A549 (cell line): ENCODE results near the gene FNIP2.

ENCODE experiments used
- CEBPB ChIP-seq, 2 experiments: fragments of >200 bp in 1 of 2; sonication (Bioruptor Twin) in 1 of 2; formaldehyde crosslinking in 1 of 2; IDR thresholded peaks; 2 replicates each; pipeline ENCODE4 v1.6.1; 2012 to 2016
- JUN ChIP-seq, 2 experiments: fragments of >200 bp; sonication (Bioruptor Twin); formaldehyde crosslinking; IDR thresholded peaks; 2 replicates in 1 of 2; 3 replicates in 1 of 2; pipeline ENCODE4 v1.6.1; 2016 to 2017
- JUNB ChIP-seq: fragments of >200 bp; sonication (Bioruptor Twin); formaldehyde crosslinking; IDR thresholded peaks from 2 replicates; pipeline ENCODE4 v1.6.1; 2016
- KDM1A ChIP-seq: fragments of 200-600 bp; sonication (generic); IDR thresholded peaks from 2 replicates; pipeline ENCODE4 v1.6.1; 2016; ENCODE audit warnings: low read depth, mild to moderate bottlenecking
- POLR2A ChIP-seq: IDR thresholded peaks from 2 replicates; pipeline ENCODE4 v1.6.1; 2012; ENCODE audit warnings: mild to moderate bottlenecking, low read length
- POLR2AphosphoS2 ChIP-seq: conservative IDR thresholded peaks from 2 replicates; pipeline ENCODE4 v1.6.1; 2012; ENCODE audit warnings: low read length, improper control_type of control experiment, inconsistent platforms
- RAD21 ChIP-seq, 2 experiments: fragments of >200 bp in 1 of 2; sonication (Bioruptor Twin) in 1 of 2; formaldehyde crosslinking in 1 of 2; IDR thresholded peaks in 1 of 2; conservative IDR thresholded peaks in 1 of 2; 2 replicates in 1 of 2; 3 replicates in 1 of 2; pipeline ENCODE4 v1.6.1; 2012 to 2018; ENCODE audit warnings: inconsistent platforms in 1 of 2
- RCOR1 ChIP-seq: fragments of 150-350 bp; IDR thresholded peaks from 2 replicates; pipeline ENCODE4 v1.6.1; 2014; ENCODE audit warnings: antibody characterized with exemption, low read length, low read depth
- ZFP36 ChIP-seq: fragments of 450-650 bp; IDR thresholded peaks from 2 replicates; pipeline ENCODE4 v1.6.1; 2014; ENCODE audit warnings: borderline replicate concordance; ENCODE audit not compliant: partially characterized antibody
- TF ChIP-seq, protein P1 (sequence below): fragments of >200 bp; sonication (Bioruptor Twin); formaldehyde crosslinking; IDR thresholded peaks from 3 replicates; pipeline ENCODE4 v1.5.1; 2016
- TF ChIP-seq, protein P2 (sequence below): fragments of 450-650 bp; IDR thresholded peaks from 2 replicates; pipeline ENCODE4 v1.6.1; 2014; ENCODE audit warnings: antibody characterized with exemption
- TF ChIP-seq, protein P3 (sequence below): fragments of 200-600 bp; sonication (generic); IDR thresholded peaks from 2 replicates; pipeline ENCODE4 v1.6.1; 2016; ENCODE audit warnings: antibody characterized with exemption, mild to moderate bottlenecking, moderate library complexity

DNA sequence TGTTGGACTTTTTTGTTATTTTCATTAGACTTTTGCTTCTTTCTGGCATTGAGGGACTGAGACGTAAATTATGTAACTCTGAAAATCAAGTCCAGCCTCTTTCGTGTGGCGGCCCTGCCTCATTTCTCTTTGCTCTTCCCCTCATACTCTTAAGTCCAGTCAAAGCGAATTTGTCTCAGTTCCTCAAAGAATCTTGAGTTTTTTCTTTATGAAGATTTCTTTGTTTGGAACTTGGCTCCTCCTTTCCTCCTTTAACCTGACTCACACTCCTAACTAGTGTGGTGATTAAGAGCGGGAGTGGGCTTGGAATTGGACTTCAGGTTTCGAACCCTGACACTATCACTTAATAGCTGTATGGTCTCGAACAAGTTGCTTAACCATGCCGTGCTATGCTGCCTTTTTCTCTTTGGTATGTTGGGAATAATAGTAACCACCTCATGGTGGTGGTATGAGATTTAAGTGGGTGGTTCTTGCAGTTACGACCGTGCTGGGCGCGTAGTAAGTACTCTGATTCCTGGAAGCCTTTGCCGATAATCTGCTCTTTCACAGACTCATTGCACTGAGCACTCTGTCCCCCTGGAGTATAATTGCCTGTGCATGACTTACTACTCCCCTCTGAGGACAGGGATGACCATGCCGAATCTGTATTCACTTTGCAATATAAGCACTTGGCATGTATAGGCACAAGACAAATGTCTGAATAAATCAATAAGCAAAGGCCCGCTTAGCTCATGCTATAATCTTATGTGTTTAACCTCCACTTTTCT is 19.1 kb downstream of the FNIP2 start:
- TF ChIP-seq, protein P1, sequence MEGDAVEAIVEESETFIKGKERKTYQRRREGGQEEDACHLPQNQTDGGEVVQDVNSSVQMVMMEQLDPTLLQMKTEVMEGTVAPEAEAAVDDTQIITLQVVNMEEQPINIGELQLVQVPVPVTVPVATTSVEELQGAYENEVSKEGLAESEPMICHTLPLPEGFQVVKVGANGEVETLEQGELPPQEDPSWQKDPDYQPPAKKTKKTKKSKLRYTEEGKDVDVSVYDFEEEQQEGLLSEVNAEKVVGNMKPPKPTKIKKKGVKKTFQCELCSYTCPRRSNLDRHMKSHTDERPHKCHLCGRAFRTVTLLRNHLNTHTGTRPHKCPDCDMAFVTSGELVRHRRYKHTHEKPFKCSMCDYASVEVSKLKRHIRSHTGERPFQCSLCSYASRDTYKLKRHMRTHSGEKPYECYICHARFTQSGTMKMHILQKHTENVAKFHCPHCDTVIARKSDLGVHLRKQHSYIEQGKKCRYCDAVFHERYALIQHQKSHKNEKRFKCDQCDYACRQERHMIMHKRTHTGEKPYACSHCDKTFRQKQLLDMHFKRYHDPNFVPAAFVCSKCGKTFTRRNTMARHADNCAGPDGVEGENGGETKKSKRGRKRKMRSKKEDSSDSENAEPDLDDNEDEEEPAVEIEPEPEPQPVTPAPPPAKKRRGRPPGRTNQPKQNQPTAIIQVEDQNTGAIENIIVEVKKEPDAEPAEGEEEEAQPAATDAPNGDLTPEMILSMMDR = no peak
- no peak for TF ChIP-seq ZFP36
- no peak for TF ChIP-seq KDM1A
- TF ChIP-seq POLR2A = no peak
- TF ChIP-seq, protein P2, sequence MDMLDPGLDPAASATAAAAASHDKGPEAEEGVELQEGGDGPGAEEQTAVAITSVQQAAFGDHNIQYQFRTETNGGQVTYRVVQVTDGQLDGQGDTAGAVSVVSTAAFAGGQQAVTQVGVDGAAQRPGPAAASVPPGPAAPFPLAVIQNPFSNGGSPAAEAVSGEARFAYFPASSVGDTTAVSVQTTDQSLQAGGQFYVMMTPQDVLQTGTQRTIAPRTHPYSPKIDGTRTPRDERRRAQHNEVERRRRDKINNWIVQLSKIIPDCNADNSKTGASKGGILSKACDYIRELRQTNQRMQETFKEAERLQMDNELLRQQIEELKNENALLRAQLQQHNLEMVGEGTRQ = no peak
- no peak for TF ChIP-seq RAD21 (conservative IDR thresholded peaks at IDR 0.05 in 1 of 2, IDR thresholded peaks at IDR 0.05 in 1 of 2)
- no peak for TF ChIP-seq JUNB
- TF ChIP-seq JUN (IDR thresholded peaks at IDR 0.05) = no peak
- TF ChIP-seq CEBPB (IDR thresholded peaks at IDR 0.05) = no peak
- no peak for TF ChIP-seq POLR2AphosphoS2
- TF ChIP-seq, protein P3, sequence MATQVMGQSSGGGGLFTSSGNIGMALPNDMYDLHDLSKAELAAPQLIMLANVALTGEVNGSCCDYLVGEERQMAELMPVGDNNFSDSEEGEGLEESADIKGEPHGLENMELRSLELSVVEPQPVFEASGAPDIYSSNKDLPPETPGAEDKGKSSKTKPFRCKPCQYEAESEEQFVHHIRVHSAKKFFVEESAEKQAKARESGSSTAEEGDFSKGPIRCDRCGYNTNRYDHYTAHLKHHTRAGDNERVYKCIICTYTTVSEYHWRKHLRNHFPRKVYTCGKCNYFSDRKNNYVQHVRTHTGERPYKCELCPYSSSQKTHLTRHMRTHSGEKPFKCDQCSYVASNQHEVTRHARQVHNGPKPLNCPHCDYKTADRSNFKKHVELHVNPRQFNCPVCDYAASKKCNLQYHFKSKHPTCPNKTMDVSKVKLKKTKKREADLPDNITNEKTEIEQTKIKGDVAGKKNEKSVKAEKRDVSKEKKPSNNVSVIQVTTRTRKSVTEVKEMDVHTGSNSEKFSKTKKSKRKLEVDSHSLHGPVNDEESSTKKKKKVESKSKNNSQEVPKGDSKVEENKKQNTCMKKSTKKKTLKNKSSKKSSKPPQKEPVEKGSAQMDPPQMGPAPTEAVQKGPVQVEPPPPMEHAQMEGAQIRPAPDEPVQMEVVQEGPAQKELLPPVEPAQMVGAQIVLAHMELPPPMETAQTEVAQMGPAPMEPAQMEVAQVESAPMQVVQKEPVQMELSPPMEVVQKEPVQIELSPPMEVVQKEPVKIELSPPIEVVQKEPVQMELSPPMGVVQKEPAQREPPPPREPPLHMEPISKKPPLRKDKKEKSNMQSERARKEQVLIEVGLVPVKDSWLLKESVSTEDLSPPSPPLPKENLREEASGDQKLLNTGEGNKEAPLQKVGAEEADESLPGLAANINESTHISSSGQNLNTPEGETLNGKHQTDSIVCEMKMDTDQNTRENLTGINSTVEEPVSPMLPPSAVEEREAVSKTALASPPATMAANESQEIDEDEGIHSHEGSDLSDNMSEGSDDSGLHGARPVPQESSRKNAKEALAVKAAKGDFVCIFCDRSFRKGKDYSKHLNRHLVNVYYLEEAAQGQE = no peak
- TF ChIP-seq RCOR1 = no peak
